GM19193 (cell line): ENCODE measurements around the gene TMCO4.

Experiments
- POLR2A ChIP-seq: IDR thresholded peaks from 4 replicates; pipeline ENCODE4 v1.6.1; 2011; ENCODE audit not compliant: insufficient read depth, insufficient read length; ENCODE audit errors: extremely low read depth

TMCO4 gene

GRCh38 chr1:19747761-19748160 lies 52.0 kb downstream of the TMCO4 start:
- no peak for TF ChIP-seq POLR2A

DNA sequence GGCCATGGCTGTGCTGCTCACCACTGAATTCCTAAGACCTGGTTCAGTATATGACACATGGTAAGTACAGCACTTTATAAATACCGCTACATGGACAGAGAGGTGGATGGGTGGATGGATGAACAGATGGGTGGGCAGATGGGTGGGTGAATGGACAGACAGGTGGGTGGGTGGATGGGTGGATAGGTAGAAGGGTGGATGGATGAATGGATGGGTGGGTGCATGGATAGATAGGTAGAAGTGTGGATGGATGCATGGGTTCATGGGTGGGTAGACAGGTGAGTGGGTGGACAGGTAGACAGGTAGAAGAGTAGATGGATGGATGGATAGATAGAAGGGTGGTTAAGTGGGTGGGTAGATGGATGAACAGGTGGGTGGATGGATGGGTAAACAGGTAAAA lies 54.8 kb downstream of the TMCO4 start:
- no peak for TF ChIP-seq POLR2A

DNA sequence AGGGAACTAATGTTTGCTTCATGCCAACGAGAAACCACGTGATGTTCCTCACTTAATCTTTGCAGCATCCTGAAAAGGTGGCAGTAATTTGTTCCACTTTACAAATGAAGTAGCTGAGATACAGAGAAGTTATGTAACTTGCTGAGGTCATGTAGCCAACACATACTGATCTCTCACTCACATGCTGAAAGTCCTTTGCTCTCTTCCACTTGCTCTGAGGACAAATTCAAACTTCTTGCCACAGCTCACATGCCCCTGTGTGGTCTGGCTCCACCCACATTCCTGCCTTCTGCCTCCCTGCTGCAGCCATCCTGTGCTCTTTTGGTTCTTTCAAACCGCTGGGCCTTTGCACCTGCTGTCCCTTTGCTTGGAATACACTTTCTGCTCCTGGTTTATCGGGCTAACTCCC lies 55.4 kb downstream of the TMCO4 start:
- no peak for TF ChIP-seq POLR2A

DNA sequence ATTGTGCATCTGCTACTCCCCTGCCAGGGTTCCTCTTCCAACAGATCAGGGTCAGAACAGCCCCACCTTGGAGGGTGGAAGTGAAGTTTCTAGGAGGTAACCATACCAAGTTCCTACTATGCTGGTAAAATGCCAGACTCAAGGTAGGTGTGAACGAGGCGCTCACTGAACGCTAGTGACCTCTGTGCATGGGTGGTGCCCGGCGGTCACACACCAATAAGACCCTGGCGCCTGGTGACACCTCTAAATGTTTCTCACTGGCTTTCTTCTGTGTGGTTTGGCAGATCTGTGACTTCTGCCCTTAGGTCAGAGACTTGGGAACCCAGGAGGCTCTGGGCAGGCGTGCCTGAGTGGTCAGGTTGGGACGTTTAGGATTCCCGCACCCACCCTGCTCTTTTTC lies 55.9 kb downstream of the TMCO4 start:
- no peak for TF ChIP-seq POLR2A

DNA sequence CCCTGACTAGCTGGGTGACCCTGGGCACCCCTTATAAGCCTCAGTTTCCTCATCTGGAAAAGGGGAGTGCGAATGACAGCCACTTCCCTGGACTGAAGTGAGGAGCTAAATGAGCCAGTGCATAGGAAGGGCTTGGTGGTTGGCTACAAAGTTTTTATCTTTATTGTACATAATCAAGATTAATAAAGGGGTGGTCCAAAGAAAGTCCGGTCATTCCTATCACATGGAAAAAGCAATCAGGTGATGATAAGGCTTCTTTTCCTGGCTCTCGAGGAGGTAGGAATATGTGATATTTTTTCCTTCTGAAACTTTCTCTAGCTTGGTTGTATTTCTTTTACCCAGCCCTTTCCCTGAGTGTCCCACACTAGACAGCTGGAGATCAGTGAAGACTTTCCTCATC lies 56.5 kb downstream of the TMCO4 start:
- no peak for TF ChIP-seq POLR2A

GRCh38 chr1:19739628-19740027 lies 60.1 kb downstream of the TMCO4 start:
- no peak for TF ChIP-seq POLR2A

- no peak for TF ChIP-seq POLR2A
Observed at GRCh38 chr1:19738669-19739068, 61.0 kb downstream of the TMCO4 start.

DNA sequence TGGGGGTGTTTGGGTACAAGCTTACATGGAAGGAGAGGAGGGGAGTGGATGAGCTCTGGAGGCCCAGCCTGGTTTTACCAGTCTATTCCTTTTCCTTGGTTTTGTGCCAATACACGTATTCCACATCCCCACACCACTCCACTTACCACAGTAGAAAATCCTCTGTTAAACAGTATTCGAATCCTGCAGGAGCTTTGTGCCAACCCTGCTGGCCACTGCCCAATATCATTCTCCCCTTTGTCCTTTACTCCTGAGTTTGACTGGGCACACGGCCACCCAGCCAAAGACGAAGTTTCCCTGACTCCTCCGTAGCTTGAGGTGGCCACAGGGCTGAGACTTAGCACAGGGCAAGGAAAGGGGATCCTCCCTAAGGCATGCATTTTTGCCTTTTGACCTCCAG lies 61.6 kb downstream of the TMCO4 start:
- no peak for TF ChIP-seq POLR2A

GRCh38 chr1:19737104-19737825 lies 62.5 kb downstream of the TMCO4 start:
- TF ChIP-seq POLR2A: no peak

- no peak for TF ChIP-seq POLR2A
Observed at GRCh38 chr1:19735440-19736127, 64.1 kb downstream of the TMCO4 start.

- TF ChIP-seq POLR2A: no peak
Observed at GRCh38 chr1:19734472-19734999, 65.2 kb downstream of the TMCO4 start.

DNA sequence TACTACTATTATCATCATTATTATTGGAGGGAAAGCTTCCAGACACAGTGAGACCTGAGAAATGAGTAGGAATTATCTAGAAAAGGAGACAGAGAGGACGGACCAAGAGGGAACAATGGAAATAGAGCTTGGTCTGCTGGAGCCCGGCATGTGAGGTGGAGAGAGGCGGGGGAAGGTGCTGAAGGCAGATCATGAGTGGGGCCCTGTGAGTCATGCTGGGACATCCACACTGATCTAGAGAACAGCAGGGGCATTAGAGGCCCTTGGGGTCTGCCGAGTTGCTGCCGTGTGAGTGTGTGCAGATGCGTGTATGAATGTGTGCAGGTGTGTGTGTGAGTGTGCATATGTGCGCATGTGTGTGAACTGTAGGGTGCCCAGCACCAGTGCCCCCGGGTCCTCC lies 65.7 kb downstream of the TMCO4 start:
- TF ChIP-seq POLR2A: no peak

DNA sequence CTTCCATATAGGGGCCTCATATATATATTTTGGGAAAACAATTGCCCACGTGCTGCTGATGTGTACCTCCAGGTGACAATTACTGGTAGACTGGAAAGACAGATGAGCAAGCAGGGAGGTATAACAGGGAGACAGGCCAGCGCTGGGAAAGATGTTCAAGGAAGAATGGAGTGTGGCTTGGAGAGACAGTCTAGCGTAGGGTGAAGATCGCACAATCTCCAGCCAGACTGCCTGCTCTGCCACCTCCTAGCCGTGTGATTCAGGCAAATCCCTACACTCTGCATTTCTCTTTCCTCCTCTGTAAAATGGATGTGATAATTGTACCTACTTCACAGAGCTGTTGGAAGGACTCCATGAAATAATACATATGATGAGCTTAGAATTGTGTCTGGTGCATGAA lies 66.1 kb downstream of the TMCO4 start:
- no peak for TF ChIP-seq POLR2A

DNA sequence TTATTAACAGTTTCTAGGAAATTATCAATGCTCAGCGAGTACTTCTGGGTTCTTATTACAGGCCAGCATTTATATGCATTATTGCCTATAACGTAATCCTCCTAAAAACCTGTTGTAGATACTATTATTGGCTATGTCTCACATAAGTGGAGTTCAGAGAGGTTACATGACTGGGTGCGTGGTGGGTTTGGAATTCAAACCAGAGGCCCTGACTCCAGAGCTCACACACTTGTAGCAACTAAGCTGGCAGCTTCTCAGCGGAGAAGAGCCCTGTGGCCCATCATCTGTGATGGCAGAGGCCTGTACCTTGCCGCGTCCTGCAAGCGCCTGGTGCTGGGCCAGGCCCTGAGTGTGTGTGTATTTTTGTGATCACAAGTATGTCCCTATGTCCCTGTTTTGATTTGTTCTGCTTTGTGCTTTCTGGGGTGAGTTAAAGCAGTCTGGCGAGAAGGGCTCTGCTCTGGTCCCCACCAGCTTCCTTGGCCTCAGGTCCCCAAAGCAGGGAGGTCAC lies 68.3 kb downstream of the TMCO4 start:
- no peak for TF ChIP-seq POLR2A

DNA sequence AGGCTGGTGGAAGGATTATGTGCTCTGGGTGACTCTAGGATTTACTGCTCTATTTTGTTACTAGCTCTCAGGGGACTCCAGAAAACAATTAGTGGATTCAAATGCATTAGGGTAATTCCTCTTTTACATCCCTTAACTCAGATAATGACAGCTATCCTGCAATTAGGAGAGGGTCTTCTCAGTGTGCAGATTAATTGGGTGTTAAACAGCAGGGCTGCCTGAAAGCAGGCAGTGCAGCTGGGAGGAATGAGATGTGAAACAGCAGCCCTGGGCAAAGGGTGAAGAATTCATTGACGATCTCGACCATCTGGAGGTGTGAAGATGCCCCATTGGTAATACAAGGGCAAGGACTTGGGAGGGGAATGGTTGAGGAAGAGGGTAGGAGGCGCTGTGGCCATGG lies 68.9 kb downstream of the TMCO4 start:
- no peak for TF ChIP-seq POLR2A

DNA sequence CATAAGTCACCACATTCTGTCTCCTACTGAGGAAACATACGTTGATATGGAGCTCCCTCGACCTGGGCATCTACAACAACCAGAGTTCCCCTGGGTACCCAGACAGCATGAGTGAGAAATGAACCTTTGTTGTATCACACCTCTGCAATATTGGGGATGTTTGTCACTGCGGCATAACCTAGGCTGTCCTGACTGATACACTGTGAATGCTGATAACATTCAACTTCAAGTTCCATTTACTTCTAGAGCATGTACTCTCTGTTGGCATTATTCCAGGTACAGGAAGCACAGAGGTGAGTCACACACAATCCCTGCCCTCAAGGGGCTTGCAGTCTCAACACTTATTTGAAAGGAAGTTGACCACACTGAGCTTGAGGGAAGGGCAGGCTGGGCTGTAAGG lies 69.5 kb downstream of the TMCO4 start:
- no peak for TF ChIP-seq POLR2A
